22Rv1 (cell line): ENCODE measurements around the gene TRIO.

ENCODE experiments used
- CTCF ChIP-seq: fragments of 450-650 bp; IDR thresholded peaks from 2 replicates; pipeline ENCODE4 v1.5.1; 2017; ENCODE audit warnings: mild to moderate bottlenecking
- ZFX ChIP-seq: fragments of 450-650 bp; IDR thresholded peaks from 2 replicates; pipeline ENCODE4 v1.6.1; 2017; ENCODE audit warnings: antibody characterized with exemption, borderline replicate concordance

- no peak for TF ChIP-seq CTCF
- TF ChIP-seq ZFX = no peak
Observed at GRCh38 chr5:14357851-14358250, 214.7 kb downstream of the TRIO start.
